ENCODE results near the gene ZNF500.

The ZNF500 gene

DNA sequence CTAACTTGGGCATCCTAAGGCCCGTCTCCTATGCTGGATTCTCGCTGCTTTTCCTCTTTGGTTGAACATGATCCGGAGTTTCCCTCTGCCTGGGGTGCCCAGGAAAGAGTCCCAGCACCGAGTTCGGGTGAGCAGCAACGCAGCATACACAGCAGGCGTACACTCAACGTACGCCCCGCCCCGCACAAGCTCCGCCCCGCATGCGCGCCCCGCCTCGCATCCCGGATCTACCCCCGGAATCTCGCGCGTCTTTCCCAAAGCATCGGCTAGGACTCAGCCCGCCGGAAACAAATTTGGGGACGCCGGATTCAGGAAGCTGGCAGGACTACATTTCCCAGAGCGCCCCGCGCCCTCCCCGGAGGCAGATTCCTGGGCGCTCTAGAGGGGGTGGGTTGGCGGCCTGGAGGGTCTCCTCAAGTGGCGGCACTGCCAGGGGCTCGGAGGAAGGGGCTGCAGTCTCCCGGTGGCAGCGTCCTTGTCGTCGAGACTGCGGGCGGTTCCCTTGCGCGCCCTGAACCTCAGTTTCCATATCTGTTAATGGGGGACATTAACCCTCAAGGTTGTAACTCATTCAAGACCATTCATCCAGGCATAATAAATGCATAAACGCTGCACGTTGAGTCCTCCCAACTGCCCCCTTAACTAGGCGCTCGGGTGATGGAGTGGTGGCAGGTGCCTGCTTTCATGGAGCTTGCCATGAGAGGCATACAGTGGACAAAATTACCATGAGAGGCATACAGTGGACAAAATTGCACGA, 1.8 kb upstream of the ZNF500 start (continued):
- TF ChIP-seq ZBTB10 (tag by site-specific recombination; IDR thresholded peaks at IDR 0.05) (peak; percentile 72), ZSCAN16 (tag by site-specific recombination; IDR thresholded peaks at IDR 0.05) (no peak), SCRT1 (tag by site-specific recombination; IDR thresholded peaks at IDR 0.05; ENCODE audit: borderline replicate concordance) (no peak), ZNF10 (tag by site-specific recombination; IDR thresholded peaks at IDR 0.05) (peak; percentile 97), ZNF121 (tag by site-specific recombination; IDR thresholded peaks at IDR 0.05) (no peak), MYNN (tag by site-specific recombination; IDR thresholded peaks at IDR 0.05; ENCODE audit: borderline replicate concordance) (no peak), ZBTB20 (tag by site-specific recombination; IDR thresholded peaks at IDR 0.05) (peak; percentile 100), ZNF426 (tag by site-specific recombination; IDR thresholded peaks at IDR 0.05) (no peak), FEZF1 (tag by site-specific recombination; IDR thresholded peaks at IDR 0.05) (no peak), ZBTB49 (tag by site-specific recombination; IDR thresholded peaks at IDR 0.05; ENCODE audit: low read depth) (no peak), ZBTB17 (tag by site-specific recombination; IDR thresholded peaks at IDR 0.05) (peak; percentile 82), WT1 (tag by site-specific recombination; IDR thresholded peaks at IDR 0.05) (no peak), ZNF2 (tag by site-specific recombination; IDR thresholded peaks at IDR 0.05) (peak; percentile 54), ZNF423 (tag by site-specific recombination; IDR thresholded peaks at IDR 0.05) (no peak), ZNF157 (tag by site-specific recombination; IDR thresholded peaks at IDR 0.05) (no peak), ZNF658 (tag by site-specific recombination; IDR thresholded peaks at IDR 0.05) (no peak), GFI1B (tag by site-specific recombination; IDR thresholded peaks at IDR 0.05) (no peak), KLF8 (tag by site-specific recombination; IDR thresholded peaks at IDR 0.05) (0 out of 2 replicates have a peak, but pooled peaks have one; percentile 31), ZNF433 (tag by site-specific recombination; IDR thresholded peaks at IDR 0.05; ENCODE audit: low read depth) (no peak), GLIS1 (tag by site-specific recombination; IDR thresholded peaks at IDR 0.05) (peak; percentile 9; the same call in 1 of the 2 replicates), SP3 (tag by site-specific recombination; IDR thresholded peaks at IDR 0.05) (peak; percentile 91), GLIS2 (tag by site-specific recombination; IDR thresholded peaks at IDR 0.05) (peak; percentile 76), ZNF138 (tag by site-specific recombination; IDR thresholded peaks at IDR 0.05; ENCODE audit: borderline replicate concordance) (no peak), ZNF202 (tag by site-specific recombination; IDR thresholded peaks at IDR 0.05; ENCODE audit: borderline replicate concordance) (no peak), ZNF521 (tag by site-specific recombination; IDR thresholded peaks at IDR 0.05) (no peak), ZNF169 (tag by site-specific recombination; IDR thresholded peaks at IDR 0.05) (no peak), ZNF404 (tag by site-specific recombination; IDR thresholded peaks at IDR 0.05) (no peak), ZNF692 (tag by site-specific recombination; IDR thresholded peaks at IDR 0.05) (no peak), KLF1 (tag by site-specific recombination; IDR thresholded peaks at IDR 0.05) (0 out of 2 replicates have a peak, but pooled peaks have one; percentile 13), ZNF548 (tag by site-specific recombination; IDR thresholded peaks at IDR 0.05) (no peak), ZNF133 (tag by site-specific recombination; IDR thresholded peaks at IDR 0.05) (no peak), ZNF19 (tag by site-specific recombination; IDR thresholded peaks at IDR 0.05; ENCODE audit: low read depth) (no peak)
- TF ChIP-seq, protein P1, sequence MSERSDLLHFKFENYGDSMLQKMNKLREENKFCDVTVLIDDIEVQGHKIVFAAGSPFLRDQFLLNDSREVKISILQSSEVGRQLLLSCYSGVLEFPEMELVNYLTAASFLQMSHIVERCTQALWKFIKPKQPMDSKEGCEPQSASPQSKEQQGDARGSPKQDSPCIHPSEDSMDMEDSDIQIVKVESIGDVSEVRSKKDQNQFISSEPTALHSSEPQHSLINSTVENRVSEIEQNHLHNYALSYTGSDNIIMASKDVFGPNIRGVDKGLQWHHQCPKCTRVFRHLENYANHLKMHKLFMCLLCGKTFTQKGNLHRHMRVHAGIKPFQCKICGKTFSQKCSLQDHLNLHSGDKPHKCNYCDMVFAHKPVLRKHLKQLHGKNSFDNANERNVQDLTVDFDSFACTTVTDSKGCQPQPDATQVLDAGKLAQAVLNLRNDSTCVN (tag by site-specific recombination; optimal IDR thresholded peaks at IDR 0.05) = peak; percentile 70

Data from HEK293 (cell line).